ENCODE data around the gene TRMU. TPM values are rescaled to one million over a fixed set of nuclear protein-coding genes. Genes with fewer than 3 reads are reported as not detected.

The TRMU gene
- total RNA-seq, 1 experiment from 2014 or later, result 73.9 TPM

GRCh38 chr22:46363611-46364321, 28.3 kb downstream of the TRMU start:
- TF ChIP-seq CTCF (IDR thresholded peaks at IDR 0.05; ENCODE audit: insufficient read depth in 1 of 2, low read depth in 1 of 2, low read length in 1 of 2, severe bottlenecking in 1 of 2, unreplicated experiment in 1 of 2), result no peak
- POLR2A ChIA-PET, result no interaction called here
- no peak overlapping the region for H3K4me3 ChIP-seq (ENCODE audit: low read depth, low read length)
- no TSS peak for BruUV-seq (replicated peaks)
- intact Hi-C loops (cut with micrococcal nuclease; ENCODE audit: unreplicated experiment), result no loop called here
- H3K36me3 Mint-ChIP-seq (ENCODE audit: insufficient read depth, unreplicated experiment), result peaks cover 55% of the 10 kb centered on the region
- no peaks in the 10 kb centered on the region for H3K36me3 ChIP-seq (ENCODE audit: control insufficient read depth, insufficient read depth, low read length)
- H3K9me3 Mint-ChIP-seq (ENCODE audit: unreplicated experiment), result no peaks in the 10 kb centered on the region
- no peaks in the 10 kb centered on the region for H3K27me3 ChIP-seq (replicated peaks; ENCODE audit: control insufficient read depth, insufficient read depth, low read length)
- no peaks in the 10 kb centered on the region for H3K9me3 ChIP-seq
- CTCF ChIA-PET, result no interaction called here
- no peak for DNase-seq
- H3K27ac Mint-ChIP-seq (ENCODE audit: unreplicated experiment), result no peak overlapping the region
- no peaks in the 10 kb centered on the region for H3K27me3 Mint-ChIP-seq (ENCODE audit: insufficient read depth, unreplicated experiment)
- H3K4me1 Mint-ChIP-seq (ENCODE audit: low read depth, unreplicated experiment), result no peaks in the 10 kb centered on the region
- H3K4me1 ChIP-seq, result no peaks in the 10 kb centered on the region
- H3K4me3 Mint-ChIP-seq (ENCODE audit: unreplicated experiment), result no peak overlapping the region

GRCh38 chr22:46364341-46365165, 29.0 kb downstream of the TRMU start:
- POLR2A ChIA-PET, result no interaction called here

More at GRCh38 chr22:46364341-46365165, 29.0 kb downstream of the TRMU start:
- H3K36me3 Mint-ChIP-seq (ENCODE audit: insufficient read depth, unreplicated experiment), result peaks cover 58% of the 10 kb centered on the region
- no peak overlapping the region for H3K4me3 Mint-ChIP-seq (ENCODE audit: unreplicated experiment)
- Histone ChIP-seq H3K27me3 (replicated peaks; ENCODE audit: control insufficient read depth, insufficient read depth, low read length) (no peaks in the 10 kb centered on the region), H3K4me3 (ENCODE audit: low read depth, low read length) (no peak overlapping the region), H3K4me1 (peaks cover 1% of the 10 kb centered on the region), H3K9me3 (no peaks in the 10 kb centered on the region), H3K36me3 (ENCODE audit: control insufficient read depth, insufficient read depth, low read length) (no peaks in the 10 kb centered on the region)
- CTCF ChIA-PET, result no interaction called here
- H3K9me3 Mint-ChIP-seq (ENCODE audit: unreplicated experiment), result no peaks in the 10 kb centered on the region
- no peak for DNase-seq
- no peaks in the 10 kb centered on the region for H3K27me3 Mint-ChIP-seq (ENCODE audit: insufficient read depth, unreplicated experiment)
- BruUV-seq (replicated peaks), result no TSS peak
- no peaks in the 10 kb centered on the region for H3K4me1 Mint-ChIP-seq (ENCODE audit: low read depth, unreplicated experiment)
- intact Hi-C loops (cut with micrococcal nuclease; ENCODE audit: unreplicated experiment), result no loop called here
- TF ChIP-seq CTCF (IDR thresholded peaks at IDR 0.05; ENCODE audit: insufficient read depth in 1 of 2, low read depth in 1 of 2, low read length in 1 of 2, severe bottlenecking in 1 of 2, unreplicated experiment in 1 of 2), result no peak
- no peak overlapping the region for H3K27ac Mint-ChIP-seq (ENCODE audit: unreplicated experiment)

All from Caco-2 (cell line).